ENCODE results near the gene PER1.

PER1 gene

DNA sequence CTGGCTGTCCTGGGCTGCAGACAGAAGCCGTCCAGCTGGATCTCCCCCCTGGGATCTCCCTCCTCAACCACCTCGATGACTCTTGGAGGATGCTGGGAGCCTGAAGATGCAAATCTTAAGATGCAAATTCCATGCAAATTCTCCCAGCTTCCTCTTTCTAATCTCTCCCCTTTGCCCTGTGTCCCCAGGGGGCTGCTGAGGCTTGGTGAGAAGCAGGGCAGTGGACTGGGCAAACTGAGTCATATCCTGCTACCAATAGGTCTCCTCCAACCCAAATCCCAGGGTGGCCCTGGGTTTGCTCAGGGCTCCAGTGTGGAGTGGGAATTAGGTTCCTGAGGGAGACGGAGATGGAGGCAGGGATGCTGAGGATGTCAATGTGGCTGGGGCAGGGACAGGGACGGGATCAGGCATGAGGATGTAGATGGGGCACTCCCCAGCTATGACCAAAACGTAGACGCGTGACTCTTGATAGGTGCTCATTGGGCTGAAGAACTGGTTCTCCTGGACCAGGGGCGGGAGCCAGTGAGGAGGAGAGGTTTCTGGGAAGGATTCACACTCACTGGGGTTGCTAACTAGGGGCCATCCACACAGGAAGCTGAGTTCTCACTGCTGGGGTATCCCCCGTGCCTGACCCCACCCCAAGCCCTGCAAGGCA, 61.0 kb downstream of the PER1 start:
- no peak for TF ChIP-seq CTCF (IDR thresholded peaks at IDR 0.05)
